Stimulated activated CD4-positive, alpha-beta T cell treated with anti-CD3 and anti-CD28 coated beads, Interleukin-12 subunit alpha, Interleukin-12 subunit beta, amount 100 ng/mL, for 48 hours (primary cell): ENCODE data around the gene C3AR1.
"Not testable (repeated sequence)": the region's sequence is repeated elsewhere in the genome, so short reads cannot be mapped to it uniquely, and the experiment has no call there.

Experiments
- DNase-seq, 3 donors: peaks; one replicate each; pipeline ENCODE4 v3.0.0-alpha.2; 2020; ENCODE audit warnings: low read depth in 2 of 3, low spot score in 1 of 3

C3AR1 gene

GRCh38 chr12:8031017-8031416 is 35.1 kb downstream of the C3AR1 start:
- not testable (repeated sequence) for DNase-seq

GRCh38 chr12:8030189-8030588 is 36.0 kb downstream of the C3AR1 start:
- DNase-seq: no peak

- DNase-seq: no peak
Measured at GRCh38 chr12:8028267-8028666, 37.9 kb downstream of the C3AR1 start.

GRCh38 chr12:8027856-8028255 is 38.3 kb downstream of the C3AR1 start:
- no peak for DNase-seq

- peak; percentile 93 to 97 (median 96) for DNase-seq
Measured at GRCh38 chr12:8026291-8026900, 39.8 kb downstream of the C3AR1 start.

GRCh38 chr12:8018666-8019581 is 47.2 kb downstream of the C3AR1 start:
- no peak for DNase-seq

- DNase-seq: not testable (repeated sequence)
Measured at GRCh38 chr12:8018213-8018612, 47.9 kb downstream of the C3AR1 start.

GRCh38 chr12:8014836-8015235 is 51.3 kb downstream of the C3AR1 start:
- no peak for DNase-seq

GRCh38 chr12:8012651-8013309 is 53.4 kb downstream of the C3AR1 start:
- no peak for DNase-seq

- DNase-seq: no peak
Measured at GRCh38 chr12:8011331-8011730, 54.8 kb downstream of the C3AR1 start.
